Measurements from ENCODE around the gene PPEF1. TPM values are rescaled to one million over a fixed set of nuclear protein-coding genes. Genes with fewer than 3 reads are reported as not detected.

PPEF1 gene
- total and polyA plus RNA-seq, 2 of the 13 experiments (the other 11 are each of a cell fraction or from before 2014, with no cell fraction given), result not detected

GRCh38 chrX:18871161-18871890 is 163.9 kb downstream of the PPEF1 start:
- Histone ChIP-seq H3K9ac (ENCODE audit: insufficient read depth, low read depth, low read length) (no peak overlapping the region), H4K20me1 (ENCODE audit: insufficient read depth, low read length) (no peaks in the 10 kb centered on the region), H3K4me2 (ENCODE audit: low read depth, low read length) (no peak overlapping the region), H3K36me3 (replicated peaks in 1 of 2; ENCODE audit: control insufficient read depth in 1 of 2, insufficient read depth in 2 of 2, low read length in 2 of 2) (no peaks in the 10 kb centered on the region), H2AFZ (ENCODE audit: low read length) (no peak overlapping the region), H3K4me3 (replicated peaks in 1 of 3; ENCODE audit: insufficient read depth in 1 of 3, low read depth in 2 of 3, low read length in 3 of 3) (no peak overlapping the region), H3K4me1 (ENCODE audit: insufficient read depth, low read length) (no peaks in the 10 kb centered on the region), H3K9me3 (ENCODE audit: low read length) (no peaks in the 10 kb centered on the region), H3K79me2 (ENCODE audit: insufficient read depth, low read length) (no peaks in the 10 kb centered on the region), H3K27me3 (ENCODE audit: control insufficient read depth in 1 of 2, insufficient read depth in 2 of 2, low read length in 2 of 2) (no peaks in the 10 kb centered on the region), H3K27ac (ENCODE audit: extremely low read length, insufficient read depth, low read length) (no peak overlapping the region)
- BruUV-seq (replicated peaks), result no TSS peak
- in situ Hi-C loops (cut with HindIII; ENCODE audit: extremely low pct_ligation_motif_present, low pct_unique_long_range_greater_than_20kb), result no loop called here
- DNase-seq (ENCODE audit: low spot score) (no peak), ATAC-seq (no peak), FAIRE-seq (no peak)
- 52% methylated on average over 4 of the region's 10 CpGs for WGBS (ENCODE audit: low lambda C conversion rate)
- ChIA-PET CTCF (ENCODE audit: low intra/inter-chr PET ratio, low total read pairs) (no interaction called here), POLR2A (no interaction called here)
- TF ChIP-seq CCDC6 (CRISPR knock-in tag; IDR thresholded peaks at IDR 0.05) (no peak), ZNF20 (CRISPR knock-in tag; IDR thresholded peaks at IDR 0.05) (no peak), MXD1 (CRISPR knock-in tag; IDR thresholded peaks at IDR 0.05) (no peak), ZNF800 (CRISPR knock-in tag; IDR thresholded peaks at IDR 0.05) (no peak), U2AF2 (IDR thresholded peaks at IDR 0.05; ENCODE audit: low read depth, low read length) (no peak), MTF1 (CRISPR knock-in tag; IDR thresholded peaks at IDR 0.05) (no peak), ZNF7 (CRISPR knock-in tag; IDR thresholded peaks at IDR 0.05) (no peak), ASH2L (IDR thresholded peaks at IDR 0.05; ENCODE audit: insufficient read length, low read depth, low read length) (no peak), RFX5 (IDR thresholded peaks at IDR 0.05; ENCODE audit: low read depth, low read length) (no peak), ZNF646 (CRISPR knock-in tag; IDR thresholded peaks at IDR 0.05) (no peak), TBP (CRISPR knock-in tag; IDR thresholded peaks at IDR 0.05) (no peak)
- intact Hi-C loops (cut with micrococcal nuclease; ENCODE audit: unreplicated experiment), result no loop called here

All from HepG2 (cell line).